Measurements from ENCODE around the gene DIS3L2. TPM values are rescaled to one million over a fixed set of nuclear protein-coding genes. Genes with fewer than 3 reads are reported as not detected.

The DIS3L2 gene, protein sequence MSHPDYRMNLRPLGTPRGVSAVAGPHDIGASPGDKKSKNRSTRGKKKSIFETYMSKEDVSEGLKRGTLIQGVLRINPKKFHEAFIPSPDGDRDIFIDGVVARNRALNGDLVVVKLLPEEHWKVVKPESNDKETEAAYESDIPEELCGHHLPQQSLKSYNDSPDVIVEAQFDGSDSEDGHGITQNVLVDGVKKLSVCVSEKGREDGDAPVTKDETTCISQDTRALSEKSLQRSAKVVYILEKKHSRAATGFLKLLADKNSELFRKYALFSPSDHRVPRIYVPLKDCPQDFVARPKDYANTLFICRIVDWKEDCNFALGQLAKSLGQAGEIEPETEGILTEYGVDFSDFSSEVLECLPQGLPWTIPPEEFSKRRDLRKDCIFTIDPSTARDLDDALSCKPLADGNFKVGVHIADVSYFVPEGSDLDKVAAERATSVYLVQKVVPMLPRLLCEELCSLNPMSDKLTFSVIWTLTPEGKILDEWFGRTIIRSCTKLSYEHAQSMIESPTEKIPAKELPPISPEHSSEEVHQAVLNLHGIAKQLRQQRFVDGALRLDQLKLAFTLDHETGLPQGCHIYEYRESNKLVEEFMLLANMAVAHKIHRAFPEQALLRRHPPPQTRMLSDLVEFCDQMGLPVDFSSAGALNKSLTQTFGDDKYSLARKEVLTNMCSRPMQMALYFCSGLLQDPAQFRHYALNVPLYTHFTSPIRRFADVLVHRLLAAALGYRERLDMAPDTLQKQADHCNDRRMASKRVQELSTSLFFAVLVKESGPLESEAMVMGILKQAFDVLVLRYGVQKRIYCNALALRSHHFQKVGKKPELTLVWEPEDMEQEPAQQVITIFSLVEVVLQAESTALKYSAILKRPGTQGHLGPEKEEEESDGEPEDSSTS
- 20.6 and 20.7 TPM in 2 replicates for total RNA-seq (2014; rRNA removed; shearing (Covaris generic))
- 20.2 and 21.9 TPM in 2 replicates for total RNA-seq (2022)
- percentile 63 among the genes with signal in this experiment for Bru-seq, nascent RNA
- BruChase-seq, experiment 1, labeled RNA remaining after a 6-hour chase, result percentile 53 among the genes with signal in this experiment
- percentile 52 among the genes with signal in this experiment for BruChase-seq, experiment 2, labeled RNA remaining after a 2-hour chase
- long read RNA-seq, partial matches to known transcripts, result 5 of 14 reads
- long read RNA-seq, other reads (novel, unspliced or antisense), result 6 of 14 reads

DNA sequence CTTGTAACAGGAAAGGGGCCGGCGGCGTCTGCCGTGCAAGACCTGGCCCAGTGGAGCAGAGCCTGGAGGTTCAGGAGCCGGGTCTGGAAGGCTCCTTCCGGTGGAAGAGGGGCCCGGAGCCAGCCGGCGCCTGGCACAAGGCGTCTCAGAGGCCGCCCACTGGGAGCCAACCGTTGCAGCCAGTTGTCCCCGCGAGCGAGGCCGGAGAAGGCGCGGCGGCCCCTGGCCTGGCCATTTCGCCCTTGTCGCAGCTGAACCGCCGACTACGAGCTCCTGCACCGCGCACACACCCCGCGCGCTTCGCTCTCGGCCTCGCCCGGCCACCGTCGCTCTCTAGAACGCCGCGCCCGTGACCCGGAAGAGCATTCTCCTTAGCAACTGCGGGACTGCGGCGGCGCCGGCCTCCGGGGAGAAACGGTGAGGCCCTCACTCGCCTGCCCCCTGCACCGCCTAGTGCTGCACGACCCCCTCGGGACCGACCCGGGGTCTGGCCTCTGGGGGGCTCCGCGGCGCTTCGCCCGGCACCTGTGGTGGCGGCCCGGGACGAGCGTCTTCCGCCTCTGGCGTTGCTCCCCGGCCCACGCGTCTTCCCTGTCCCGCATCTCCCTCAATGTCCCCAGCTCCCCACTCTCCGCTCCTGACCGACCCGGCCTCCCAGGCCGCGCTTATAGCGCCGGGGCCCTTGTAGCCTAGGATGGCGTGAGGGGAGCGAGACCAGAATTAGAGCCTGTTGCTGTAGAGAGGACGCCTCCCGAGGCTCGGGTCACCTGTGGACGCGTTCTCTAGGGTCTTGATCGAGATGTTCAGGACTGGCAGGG lies at the start of gene DIS3L2:
DIS3L2 (plus strand) TSS at position 365 of the 818 bp plus-strand sequence. CDS start 53,215 bp downstream, outside the sequence.
- DNase-seq (ENCODE audit: low spot score), result peak; percentile 86
- H3K9me2 ChIP-seq (ENCODE audit: insufficient read depth, low read length), result no peaks in the 10 kb centered on the region
- H3K36me3 ChIP-seq (ENCODE audit: insufficient read depth, low read length), result no peaks in the 10 kb centered on the region
- H2AFZ ChIP-seq (ENCODE audit: low read length), result peak within 1 kb of the TSS; percentile 86
- no peak for TF ChIP-seq EZH2phosphoT487 (IDR thresholded peaks at IDR 0.05; ENCODE audit: borderline replicate concordance, low read depth, low read length)
- TF ChIP-seq, protein P1, sequence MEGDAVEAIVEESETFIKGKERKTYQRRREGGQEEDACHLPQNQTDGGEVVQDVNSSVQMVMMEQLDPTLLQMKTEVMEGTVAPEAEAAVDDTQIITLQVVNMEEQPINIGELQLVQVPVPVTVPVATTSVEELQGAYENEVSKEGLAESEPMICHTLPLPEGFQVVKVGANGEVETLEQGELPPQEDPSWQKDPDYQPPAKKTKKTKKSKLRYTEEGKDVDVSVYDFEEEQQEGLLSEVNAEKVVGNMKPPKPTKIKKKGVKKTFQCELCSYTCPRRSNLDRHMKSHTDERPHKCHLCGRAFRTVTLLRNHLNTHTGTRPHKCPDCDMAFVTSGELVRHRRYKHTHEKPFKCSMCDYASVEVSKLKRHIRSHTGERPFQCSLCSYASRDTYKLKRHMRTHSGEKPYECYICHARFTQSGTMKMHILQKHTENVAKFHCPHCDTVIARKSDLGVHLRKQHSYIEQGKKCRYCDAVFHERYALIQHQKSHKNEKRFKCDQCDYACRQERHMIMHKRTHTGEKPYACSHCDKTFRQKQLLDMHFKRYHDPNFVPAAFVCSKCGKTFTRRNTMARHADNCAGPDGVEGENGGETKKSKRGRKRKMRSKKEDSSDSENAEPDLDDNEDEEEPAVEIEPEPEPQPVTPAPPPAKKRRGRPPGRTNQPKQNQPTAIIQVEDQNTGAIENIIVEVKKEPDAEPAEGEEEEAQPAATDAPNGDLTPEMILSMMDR (conservative IDR thresholded peaks at IDR 0.05; ENCODE audit: low read length), result peak; percentile 28; the same call in 1 of the 2 replicates
- H4K20me1 ChIP-seq (ENCODE audit: insufficient read depth, low read length), result no peaks in the 10 kb centered on the region
- H3K79me2 ChIP-seq (ENCODE audit: insufficient read depth, low read depth, low read length), result peaks cover 23% of the 10 kb centered on the region
- ChIA-PET POLR2A (interaction anchor here (0.6 kb wide), 1 partner anchor 51 kb away, joined by 3 read pairs; no protein-coding TSS in a partner anchor), CTCF (ENCODE audit: unreplicated experiment) (no interaction called here)
- BruUV-seq (replicated peaks), result no TSS peak
- H3K27ac ChIP-seq (ENCODE audit: low read depth, low read length, poor library complexity, severe bottlenecking), result peak within 1 kb of the TSS; percentile 44
- intact Hi-C loops (cut with micrococcal nuclease; ENCODE audit: unreplicated experiment), result loop anchor here (5.0 kb wide), 1 partner anchor 591 kb away; the partner anchor contains the start of genes EIF4E2 and TIGD1
- peak within 1 kb of the TSS; percentile 74 for H3K4me3 ChIP-seq (ENCODE audit: low read depth, low read length, poor library complexity, severe bottlenecking)
- H3K9me3 ChIP-seq (ENCODE audit: low read length), result no peaks in the 10 kb centered on the region
- peak within 1 kb of the TSS; percentile 68 for H3K4me2 ChIP-seq (ENCODE audit: low read length)
- peaks cover 18% of the 10 kb centered on the region for H3K4me1 ChIP-seq (ENCODE audit: insufficient read depth, low read length, poor library complexity, severe bottlenecking)

DNA sequence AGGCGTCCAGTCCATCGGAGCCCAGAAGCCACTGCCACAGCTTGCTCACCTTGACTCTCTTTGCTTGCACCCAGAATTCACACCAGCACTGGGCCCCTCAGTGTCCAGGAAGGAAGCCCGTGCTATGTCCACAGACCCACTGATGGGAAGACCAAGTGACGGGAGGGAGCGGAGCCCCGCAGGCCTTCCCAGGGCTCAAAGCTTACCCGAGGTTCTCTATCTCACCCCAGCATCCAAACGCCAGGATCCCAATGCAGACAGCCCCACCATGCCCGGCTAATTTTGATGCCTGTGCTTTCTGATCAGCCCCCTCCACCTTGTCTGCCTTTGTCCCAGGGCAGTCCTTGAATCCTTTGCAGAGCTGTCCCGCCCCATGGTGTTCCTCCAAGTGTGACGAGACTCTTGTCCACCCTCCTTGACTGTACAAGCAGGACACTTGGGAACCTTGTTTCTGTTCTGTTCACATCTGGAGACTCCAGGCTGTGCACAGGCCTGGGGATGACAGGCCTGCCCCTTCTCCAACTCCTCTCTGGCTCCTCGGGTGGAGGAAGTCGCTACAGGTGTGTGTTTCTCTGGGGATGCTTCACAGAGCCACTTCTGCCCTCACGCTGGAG lies 47.3 kb upstream of the DIS3L2 start:
- Histone ChIP-seq H3K4me2 (ENCODE audit: low read length) (no peak overlapping the region), H4K20me1 (ENCODE audit: insufficient read depth, low read length) (no peaks in the 10 kb centered on the region), H3K4me1 (ENCODE audit: insufficient read depth, low read length, poor library complexity, severe bottlenecking) (no peaks in the 10 kb centered on the region), H3K79me2 (ENCODE audit: insufficient read depth, low read depth, low read length) (no peaks in the 10 kb centered on the region), H3K36me3 (ENCODE audit: insufficient read depth, low read length) (no peaks in the 10 kb centered on the region), H3K27ac (ENCODE audit: low read depth, low read length, poor library complexity, severe bottlenecking) (no peak overlapping the region), H3K4me3 (ENCODE audit: low read depth, low read length, poor library complexity, severe bottlenecking) (no peak overlapping the region), H3K9me3 (ENCODE audit: low read length) (no peaks in the 10 kb centered on the region), H3K9me2 (ENCODE audit: insufficient read depth, low read length) (no peaks in the 10 kb centered on the region), H2AFZ (ENCODE audit: low read length) (no peak overlapping the region)
- ChIA-PET POLR2A (no interaction called here), CTCF (ENCODE audit: unreplicated experiment) (no interaction called here)
- no TSS peak for BruUV-seq (replicated peaks)
- no peak for DNase-seq (ENCODE audit: low spot score)
- TF ChIP-seq, protein P1 (conservative IDR thresholded peaks at IDR 0.05; ENCODE audit: low read length), result no peak
- no peak for TF ChIP-seq EZH2phosphoT487 (IDR thresholded peaks at IDR 0.05; ENCODE audit: borderline replicate concordance, low read depth, low read length)
- intact Hi-C loops (cut with micrococcal nuclease; ENCODE audit: unreplicated experiment), result no loop called here

All from OCI-LY7 (cell line).